GM18868 (cell line): ENCODE measurements around the gene F2RL2.

Experiments used
- ATAC-seq: cut with Tn5 transposase; IDR thresholded peaks from one replicate; pipeline ENCODE4 v1.9.1; 2021; ENCODE audit warnings: mild to moderate bottlenecking, moderate library complexity; ENCODE audit not compliant: unreplicated experiment

F2RL2 gene, protein sequence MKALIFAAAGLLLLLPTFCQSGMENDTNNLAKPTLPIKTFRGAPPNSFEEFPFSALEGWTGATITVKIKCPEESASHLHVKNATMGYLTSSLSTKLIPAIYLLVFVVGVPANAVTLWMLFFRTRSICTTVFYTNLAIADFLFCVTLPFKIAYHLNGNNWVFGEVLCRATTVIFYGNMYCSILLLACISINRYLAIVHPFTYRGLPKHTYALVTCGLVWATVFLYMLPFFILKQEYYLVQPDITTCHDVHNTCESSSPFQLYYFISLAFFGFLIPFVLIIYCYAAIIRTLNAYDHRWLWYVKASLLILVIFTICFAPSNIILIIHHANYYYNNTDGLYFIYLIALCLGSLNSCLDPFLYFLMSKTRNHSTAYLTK

DNA sequence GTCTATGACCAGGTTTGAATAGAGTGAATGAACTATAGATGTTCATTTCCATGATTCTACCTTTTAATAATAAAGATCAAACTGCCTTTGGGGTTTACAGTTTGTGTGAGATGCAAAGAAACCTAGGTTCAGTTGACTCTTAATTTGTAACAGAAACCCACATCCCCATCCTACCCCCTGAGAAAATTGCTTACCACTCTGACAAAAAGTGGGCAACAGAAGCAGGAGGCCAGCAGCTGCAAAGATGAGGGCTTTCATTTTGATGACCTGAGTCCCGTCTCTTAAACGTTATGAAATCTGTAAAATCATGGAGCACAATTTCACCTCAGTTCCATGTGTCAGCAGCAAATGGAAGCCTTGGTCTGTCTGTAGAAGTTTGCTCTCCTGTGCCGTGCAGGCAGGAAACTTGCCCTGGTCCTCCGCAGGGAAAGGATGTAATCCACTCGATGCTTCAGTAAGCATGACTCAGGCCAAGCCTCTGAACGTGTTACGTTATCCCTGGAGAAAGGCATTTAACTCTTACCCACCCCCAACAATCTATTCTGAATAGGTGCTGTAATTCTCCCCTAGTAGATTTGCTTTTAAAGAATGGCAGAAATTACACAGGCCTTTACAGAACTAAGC is at the start of gene F2RL2:
F2RL2 (minus strand) TSS at position 431 of the 624 bp plus-strand sequence; CDS start at position 258, 173 bp downstream.
- ATAC-seq = no peak

DNA sequence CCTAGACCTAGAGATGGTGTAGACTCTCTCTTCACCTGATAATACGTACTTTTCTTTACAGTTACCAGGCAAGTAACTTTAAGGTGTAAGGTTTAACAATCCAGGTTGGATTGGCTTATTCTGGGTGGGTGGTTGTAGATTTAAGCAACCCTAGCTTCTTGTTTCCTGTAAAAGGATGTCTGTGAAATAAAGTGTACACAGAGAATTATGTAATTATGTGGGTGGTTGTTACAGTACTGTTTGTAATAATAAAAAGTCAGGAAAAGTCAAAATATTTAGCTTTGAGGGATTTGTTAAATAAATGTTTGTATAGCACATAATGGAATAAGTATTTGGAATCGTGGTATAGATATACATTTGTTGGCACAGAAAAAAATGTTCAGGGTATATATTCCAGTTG is 49.0 kb upstream of the F2RL2 start:
- ATAC-seq = no peak

DNA sequence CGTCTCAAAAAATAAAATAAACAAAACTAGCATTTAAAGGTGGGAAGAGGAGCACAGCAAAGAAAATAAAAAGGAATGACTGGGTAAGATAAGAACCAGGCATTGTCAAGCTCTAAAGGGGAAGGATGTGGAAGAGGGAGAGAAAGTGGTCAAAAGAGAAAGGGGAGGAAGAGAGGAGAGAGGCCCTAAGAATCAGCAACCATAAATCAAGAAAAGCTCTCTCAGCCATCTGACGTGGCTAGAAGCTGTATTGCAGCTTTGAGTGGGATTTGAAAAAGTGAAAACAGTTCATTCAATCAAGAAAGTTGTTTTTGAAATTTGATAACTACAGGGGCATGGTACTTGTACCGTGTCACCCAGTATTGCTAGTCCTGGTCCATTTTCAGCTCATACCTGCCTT is 47.3 kb upstream of the F2RL2 start:
- no peak for ATAC-seq

DNA sequence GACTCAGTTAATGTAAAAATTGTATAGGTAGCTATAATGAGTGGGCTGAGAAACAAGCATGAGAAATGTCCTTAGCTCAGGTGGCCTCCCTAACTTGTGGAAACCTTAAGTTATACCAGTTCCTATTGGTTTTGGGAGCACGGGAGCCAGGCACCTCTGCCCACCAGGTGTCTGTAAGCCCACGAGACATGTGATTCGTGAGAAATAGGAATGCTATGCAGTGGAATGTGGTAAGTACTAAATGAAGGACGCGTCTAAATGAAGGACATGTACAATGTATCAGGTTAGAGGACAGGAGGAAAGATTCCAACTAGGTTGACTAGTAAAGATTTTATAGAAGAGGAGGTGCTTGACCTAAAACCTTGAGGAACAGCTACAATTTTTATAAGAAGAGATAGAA is 46.0 kb upstream of the F2RL2 start:
- ATAC-seq = no peak

DNA sequence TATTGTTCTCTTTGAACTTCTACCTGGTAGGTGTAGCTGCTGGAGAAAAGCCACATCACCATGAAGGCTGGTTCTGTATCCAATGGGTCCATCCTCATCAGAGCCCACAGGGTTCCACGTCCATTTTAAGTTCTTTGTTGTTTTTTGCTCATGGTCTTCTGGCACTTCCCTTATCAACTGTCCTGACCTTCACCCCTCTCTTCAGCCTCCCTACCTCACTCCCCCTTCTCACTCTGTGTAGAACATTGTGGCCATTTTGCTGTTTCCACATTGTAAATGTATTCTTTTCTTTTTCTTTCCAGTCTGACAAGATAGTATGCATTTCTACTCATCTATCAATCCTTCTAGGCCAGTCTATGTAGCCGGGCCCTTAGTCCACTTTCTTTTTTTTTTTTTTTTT is 44.3 kb upstream of the F2RL2 start:
- no peak for ATAC-seq

DNA sequence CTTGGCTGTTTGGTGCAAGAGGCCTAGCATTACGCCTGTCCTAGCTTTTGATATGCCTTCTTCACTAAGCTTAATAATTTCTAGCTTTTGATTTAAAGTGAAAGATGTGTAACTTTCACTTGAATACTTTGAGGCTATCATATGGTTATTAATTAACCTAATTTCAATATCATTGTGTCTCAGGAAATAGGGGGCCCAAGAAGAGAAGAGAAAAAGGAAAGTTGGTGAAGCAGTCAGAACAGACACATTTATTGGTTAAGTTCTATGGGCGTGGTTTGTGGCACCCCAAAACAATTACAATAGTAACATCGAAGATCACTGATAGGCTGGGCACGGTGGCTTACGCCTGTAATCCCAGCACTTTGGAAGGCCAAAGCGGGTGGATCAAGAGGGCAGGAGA is 40.9 kb upstream of the F2RL2 start:
- ATAC-seq = no peak

DNA sequence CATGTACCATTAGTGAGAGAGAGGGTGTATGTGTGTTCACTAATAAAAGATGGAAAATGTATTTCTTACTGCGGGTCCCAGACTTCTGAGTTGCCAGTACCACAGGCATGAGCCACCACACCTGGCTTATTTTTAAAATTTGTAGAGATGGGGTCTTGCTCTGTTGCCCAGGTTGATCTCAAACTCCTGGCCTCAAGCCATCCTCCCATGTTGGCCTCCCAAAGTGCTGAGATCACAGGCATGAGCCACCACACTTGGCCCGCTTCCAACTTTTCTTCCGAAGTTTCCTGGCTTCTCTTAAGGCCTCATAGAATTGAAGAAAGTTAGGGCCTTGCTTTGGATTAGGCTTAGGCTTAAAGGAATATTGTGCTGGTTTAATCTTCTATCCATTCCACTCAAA is 40.4 kb upstream of the F2RL2 start:
- no peak for ATAC-seq

DNA sequence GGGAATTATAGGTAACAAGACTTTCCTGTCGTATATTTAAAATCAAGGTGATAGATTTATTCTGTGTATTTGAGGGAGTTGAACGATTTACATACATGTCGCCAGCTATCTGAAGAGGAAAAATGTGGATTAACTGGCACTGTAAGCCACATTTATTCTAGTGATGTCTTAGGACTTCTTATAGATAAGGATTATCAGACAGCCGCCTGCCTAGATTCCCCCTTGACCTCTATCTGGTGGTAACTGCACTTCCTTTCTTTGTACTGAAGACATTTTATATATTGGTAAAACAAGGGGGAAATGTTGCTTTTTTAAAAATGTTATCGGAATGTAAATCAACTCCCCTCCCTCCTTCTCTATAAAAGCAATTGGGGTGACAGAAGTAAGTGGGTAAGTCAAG is 39.3 kb upstream of the F2RL2 start:
- ATAC-seq = no peak

DNA sequence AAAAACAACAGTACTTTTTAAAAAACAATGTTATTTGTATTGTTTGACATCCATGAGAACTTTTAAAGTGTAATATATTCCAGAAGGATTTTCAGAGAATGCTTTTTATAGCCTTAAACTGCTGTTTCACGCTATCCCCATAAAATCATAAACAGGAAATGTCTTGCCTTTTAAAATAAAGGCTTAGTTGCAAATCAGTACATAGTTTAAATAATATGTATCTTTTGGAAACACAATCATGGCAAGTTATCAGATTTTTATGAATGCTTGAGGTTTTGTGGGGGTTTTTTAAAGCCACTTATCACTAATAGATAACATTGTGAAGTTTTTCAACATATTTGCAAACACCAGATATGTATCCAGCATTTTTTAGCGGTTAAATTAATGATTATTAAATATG is 37.2 kb upstream of the F2RL2 start:
- ATAC-seq = no peak

DNA sequence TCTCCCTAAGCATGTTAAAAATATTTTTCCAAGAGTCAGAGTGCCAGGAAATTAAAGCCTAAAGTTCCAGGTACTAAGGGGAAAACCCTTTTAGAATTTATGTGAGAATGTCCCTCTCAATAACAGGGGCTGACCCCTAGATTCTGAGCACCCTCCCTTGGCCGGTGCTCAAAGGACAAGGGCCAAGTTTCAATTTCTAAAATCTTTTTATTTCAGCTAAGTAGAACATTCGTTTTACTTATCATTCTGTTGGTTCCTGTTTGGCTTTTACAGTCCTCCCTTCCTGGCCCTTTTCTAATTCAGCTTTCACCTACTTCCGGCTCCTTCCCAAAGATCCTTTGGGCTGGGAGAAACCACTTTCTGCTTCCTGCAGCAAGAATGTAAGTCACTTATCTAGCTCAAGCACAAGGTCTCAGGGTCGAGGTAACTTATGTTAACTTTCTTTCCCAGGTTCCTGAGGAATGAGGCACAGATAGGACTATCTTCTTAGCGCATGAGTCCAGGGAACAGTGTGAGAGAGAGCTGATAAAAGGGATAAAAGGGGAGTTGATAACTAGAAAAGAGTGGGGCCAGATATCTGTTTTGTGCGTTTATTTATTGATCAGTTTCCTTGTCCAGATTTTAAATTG is 34.6 kb upstream of the F2RL2 start:
- ATAC-seq = no peak

DNA sequence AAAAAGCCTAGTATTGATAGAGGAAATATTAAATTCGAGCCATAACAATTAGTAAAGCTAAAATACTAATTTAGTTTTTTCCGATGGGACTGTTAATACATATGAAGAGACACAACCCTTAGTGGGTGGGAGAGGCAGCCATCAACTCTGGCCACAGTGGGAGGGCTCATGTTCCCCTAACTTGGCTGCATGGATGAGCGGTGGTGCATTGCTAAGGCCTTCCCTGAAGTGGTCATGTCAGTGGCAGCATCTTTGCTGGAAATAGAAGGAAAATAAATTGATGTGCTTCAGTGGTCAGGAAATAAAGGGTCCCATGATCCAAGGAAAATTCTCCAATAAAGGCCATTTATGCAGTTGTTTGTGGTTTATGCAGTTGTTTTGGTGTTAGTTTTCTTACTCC is 33.9 kb upstream of the F2RL2 start:
- no peak for ATAC-seq

DNA sequence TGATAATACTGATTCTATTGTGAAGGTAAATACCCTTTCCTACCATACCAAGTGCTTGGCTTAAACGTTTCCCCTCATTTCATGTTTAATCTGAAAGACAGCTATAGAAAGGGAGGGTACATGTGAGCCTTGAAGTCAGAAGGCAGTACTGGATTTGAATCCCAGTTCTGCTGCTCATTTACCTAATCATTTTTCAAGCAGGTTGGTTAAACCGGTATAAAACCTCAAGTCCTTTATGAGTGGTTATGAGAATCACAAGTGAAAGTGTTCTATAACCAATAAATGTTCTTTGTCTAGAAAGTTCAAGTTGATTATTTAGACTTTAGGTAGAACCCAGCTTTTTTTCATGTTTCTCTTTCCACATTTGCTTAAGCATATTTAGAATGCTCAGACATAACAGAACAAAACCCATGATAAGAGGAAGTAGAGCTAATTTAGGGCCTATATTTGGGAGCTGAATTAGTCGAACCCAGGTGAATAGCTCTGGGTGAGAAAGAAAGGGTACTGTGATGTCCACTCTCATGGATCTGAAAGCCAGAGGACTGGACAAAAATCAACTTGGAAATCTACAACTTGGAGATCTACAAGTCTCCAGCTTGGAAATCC is 29.7 kb upstream of the F2RL2 start:
- no peak for ATAC-seq

DNA sequence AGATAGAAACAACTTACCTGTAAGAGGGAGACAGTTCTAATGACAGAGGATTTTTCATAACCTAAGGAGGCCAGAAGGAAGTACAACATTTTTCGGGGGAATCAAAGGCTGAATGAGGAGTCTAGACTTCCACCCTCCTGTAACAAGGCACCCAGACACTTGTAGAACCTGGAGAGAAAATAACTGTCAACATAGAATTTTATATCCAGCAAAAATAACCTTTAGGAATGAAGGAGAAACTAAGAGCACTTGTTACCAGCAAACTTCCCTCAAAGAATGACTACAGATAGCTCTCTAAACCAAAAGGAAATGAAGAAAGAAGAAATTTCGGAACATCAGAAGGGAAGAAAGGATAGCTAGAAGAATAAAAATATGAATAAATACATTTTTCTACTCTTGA is 25.9 kb upstream of the F2RL2 start:
- ATAC-seq = no peak

DNA sequence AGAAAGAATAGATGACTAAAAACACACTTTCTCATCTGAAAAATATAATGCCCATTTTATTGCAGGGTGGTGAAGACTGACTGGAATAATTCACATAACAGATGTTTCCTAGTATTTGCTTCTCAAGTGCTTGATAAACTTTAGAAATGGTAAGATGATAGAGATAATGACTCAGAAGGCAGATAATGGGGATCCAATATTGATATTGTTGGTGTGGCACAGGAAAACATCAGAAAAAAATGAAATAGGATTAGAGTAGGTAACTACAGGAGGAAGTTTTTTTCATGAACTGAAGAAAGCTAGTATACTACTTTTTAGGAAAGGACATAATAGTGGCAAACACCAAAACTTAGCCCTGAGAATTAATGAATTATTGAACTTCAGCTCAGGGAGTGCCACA is 20.2 kb upstream of the F2RL2 start:
- ATAC-seq = no peak

DNA sequence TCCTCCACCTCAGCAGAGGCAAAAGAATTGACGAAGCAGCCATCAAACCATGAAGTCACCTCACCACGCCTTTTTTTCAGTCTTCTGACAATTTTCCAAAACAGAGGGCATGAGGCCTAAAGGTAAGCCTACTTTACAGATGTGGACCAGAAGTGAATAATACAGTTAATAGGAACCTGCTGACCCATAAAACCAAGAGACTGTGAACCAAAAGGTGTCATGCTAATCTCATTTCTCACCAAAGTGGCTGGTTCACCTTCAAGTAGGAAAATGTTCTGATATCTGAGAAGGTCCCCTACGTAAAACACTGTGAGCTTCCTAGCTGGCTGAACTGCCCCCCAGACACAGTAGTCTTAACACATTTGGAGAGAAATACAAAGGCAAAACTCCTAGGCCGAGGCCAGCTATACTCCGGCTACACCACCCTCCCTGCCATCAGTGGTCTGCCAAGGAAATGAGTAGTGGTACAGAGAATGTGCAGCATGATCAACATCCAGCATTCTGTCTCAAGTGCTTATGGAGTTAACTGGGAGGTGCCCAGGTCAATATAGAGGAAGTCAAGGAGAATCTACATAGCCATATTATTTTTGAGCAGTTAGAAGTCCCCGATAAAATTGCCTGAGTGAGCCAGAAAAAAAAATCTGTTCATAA is 19.3 kb upstream of the F2RL2 start:
- no peak for ATAC-seq

DNA sequence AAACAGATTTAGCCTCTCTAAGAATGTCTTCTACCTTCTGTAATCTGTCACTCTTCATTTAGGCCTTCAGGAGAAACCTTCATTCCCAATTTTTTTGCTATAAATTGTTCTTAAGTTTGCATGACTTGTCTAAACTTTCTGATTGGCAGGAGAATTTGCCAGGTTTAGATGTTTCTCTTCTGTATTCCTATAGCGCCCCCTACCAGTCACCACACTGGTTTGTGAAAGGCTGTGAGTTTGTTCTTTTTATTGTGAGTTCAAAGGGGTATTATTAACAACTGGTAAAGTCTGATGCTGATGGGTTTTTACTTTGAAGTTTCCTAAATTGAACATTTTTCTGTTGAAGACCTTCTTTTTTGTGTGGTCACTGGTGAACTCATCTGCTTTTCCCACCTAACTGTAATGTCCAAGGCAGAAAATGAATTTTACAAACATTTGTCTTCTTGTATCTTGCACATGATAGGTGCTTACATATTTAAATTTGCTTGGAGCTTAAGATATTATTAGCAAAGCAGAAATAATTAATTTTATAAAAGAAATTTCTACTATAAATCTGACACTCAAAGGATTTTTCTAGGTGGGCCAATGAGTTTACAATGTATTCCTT is 18.4 kb upstream of the F2RL2 start:
- no peak for ATAC-seq

DNA sequence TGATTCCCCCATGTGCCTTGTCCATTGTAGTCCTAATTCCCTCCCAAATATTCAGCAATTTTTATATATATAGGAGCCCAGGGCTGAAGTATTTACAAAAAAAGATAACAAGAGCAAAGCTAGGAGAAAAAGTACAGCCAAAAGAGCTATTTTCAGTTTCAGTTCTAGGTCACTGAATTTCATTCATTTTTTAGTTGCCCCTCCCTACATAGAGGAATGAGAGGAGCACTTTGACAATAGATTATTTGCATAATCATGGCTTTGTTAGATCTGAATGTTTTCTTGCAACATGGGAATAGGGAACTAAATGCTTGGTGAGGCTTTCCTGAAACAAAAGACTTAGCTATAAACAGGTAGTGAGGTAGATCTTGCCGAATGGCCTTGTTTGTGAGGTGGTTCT is 15.3 kb upstream of the F2RL2 start:
- peak; percentile 55 for ATAC-seq

DNA sequence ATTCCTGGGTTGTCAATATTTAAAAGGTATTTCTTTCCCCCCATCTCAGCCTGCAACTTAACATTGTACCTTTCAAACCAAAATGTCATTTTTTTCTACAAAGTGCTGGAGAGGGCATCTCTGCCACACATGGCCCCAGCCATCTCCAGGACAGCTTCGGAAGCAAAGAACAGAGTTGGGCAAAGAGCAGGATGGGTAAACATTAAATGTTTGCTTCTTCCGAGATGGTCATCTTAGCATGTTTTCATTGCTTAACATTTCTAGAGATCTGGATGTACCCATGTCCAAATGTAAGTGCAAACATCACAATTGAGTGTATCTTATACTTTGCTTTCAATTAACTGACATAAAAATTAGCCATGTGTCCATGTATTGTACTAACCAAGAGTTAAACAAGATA is 14.3 kb upstream of the F2RL2 start:
- ATAC-seq = no peak

DNA sequence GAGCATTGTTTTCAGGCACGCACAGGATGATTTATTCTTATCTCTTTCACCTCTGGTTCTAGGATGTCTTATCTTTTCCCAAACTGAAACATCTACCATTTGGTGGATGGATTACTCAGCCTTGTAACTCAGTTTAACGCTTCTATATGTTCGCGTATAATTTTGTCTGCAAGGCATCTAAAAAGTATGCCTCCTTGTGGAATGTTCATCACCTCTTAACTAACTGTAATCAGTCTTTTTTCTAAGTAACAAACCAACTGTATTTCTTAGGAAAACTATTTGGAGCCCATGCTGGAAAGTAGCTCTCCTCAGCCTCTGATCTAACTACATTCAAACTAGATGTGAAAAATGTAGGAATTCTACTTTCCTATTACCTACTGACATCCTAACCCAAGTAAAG is 11.5 kb upstream of the F2RL2 start:
- ATAC-seq = no peak

DNA sequence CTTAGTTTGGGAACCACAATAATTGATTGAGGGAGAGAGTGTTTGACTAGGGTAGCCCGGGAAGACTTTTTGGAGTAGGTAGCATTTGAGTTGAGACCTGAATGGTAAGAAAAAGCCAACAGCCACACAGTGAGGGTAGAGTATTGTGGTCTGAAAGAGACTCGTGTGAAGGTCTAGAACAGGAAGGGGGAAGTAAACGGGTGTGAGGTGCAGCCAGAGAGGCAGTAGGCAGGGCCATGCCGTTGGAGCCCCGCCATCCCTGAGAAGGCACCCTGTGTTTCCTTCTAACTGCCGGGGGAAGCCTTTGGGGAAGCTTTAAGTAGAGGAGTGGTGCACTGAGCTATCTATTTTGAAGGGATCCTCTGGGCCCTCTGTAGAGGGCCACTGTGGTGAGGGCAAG is 3.5 kb upstream of the F2RL2 start:
- no peak for ATAC-seq
